WI38 (cell line): ENCODE measurements around the gene IFT25.

Source experiments
- H3K4me3 ChIP-seq: 2 replicates; pipeline ENCODE4 v1.5.1; 2011; ENCODE audit warnings: low read depth, mild to moderate bottlenecking, control low read depth, low read length
- CTCF ChIP-seq: IDR thresholded peaks from 2 replicates; pipeline ENCODE4 v1.5.1; 2012; ENCODE audit warnings: low read depth, mild to moderate bottlenecking, control low read depth, low read length

Gene IFT25

GRCh38 chr1:53919675-53920066 lies 25.8 kb downstream of the IFT25 start:
- no peak for TF ChIP-seq CTCF
- H3K4me3 ChIP-seq = no peak overlapping the region

GRCh38 chr1:53918343-53918742 lies 27.2 kb downstream of the IFT25 start:
- TF ChIP-seq CTCF = no peak
- no peak overlapping the region for H3K4me3 ChIP-seq

- no peak for TF ChIP-seq CTCF
- no peak overlapping the region for H3K4me3 ChIP-seq
These were observed 32.0 kb downstream of the IFT25 start for GRCh38 chr1:53913352-53914033.

- no peak for TF ChIP-seq CTCF
- H3K4me3 ChIP-seq = no peak overlapping the region
These were observed 34.1 kb downstream of the IFT25 start for GRCh38 chr1:53911442-53911841.

GRCh38 chr1:53909946-53910345 lies 35.6 kb downstream of the IFT25 start:
- TF ChIP-seq CTCF = no peak
- no peak overlapping the region for H3K4me3 ChIP-seq

GRCh38 chr1:53906121-53906520 lies 39.4 kb downstream of the IFT25 start:
- TF ChIP-seq CTCF = no peak

GRCh38 chr1:53905509-53905908 lies 40.0 kb downstream of the IFT25 start:
- no peak overlapping the region for H3K4me3 ChIP-seq
- no peak for TF ChIP-seq CTCF

More at GRCh38 chr1:53906121-53906520, 39.4 kb downstream of the IFT25 start:
- H3K4me3 ChIP-seq = no peak overlapping the region
